ENCODE measurements around the gene ARMH4. TPM values are rescaled to one million over a fixed set of nuclear protein-coding genes. Genes with fewer than 3 reads are reported as not detected.

The ARMH4 gene
- total RNA-seq, 2 donors from 2014 or later: 2.4 to 45.1 TPM

GRCh38 chr14:57963071-57963470, 188.9 kb downstream of the ARMH4 start:
- H3K27me3 ChIP-seq (replicated peaks; ENCODE audit: insufficient read depth): no peaks in the 10 kb centered on the region
- peak; percentile 35 for TF ChIP-seq POLR2AphosphoS5 (IDR thresholded peaks at IDR 0.05)
- no peak for TF ChIP-seq POLR2A (IDR thresholded peaks at IDR 0.05)
- TF ChIP-seq, protein P1, sequence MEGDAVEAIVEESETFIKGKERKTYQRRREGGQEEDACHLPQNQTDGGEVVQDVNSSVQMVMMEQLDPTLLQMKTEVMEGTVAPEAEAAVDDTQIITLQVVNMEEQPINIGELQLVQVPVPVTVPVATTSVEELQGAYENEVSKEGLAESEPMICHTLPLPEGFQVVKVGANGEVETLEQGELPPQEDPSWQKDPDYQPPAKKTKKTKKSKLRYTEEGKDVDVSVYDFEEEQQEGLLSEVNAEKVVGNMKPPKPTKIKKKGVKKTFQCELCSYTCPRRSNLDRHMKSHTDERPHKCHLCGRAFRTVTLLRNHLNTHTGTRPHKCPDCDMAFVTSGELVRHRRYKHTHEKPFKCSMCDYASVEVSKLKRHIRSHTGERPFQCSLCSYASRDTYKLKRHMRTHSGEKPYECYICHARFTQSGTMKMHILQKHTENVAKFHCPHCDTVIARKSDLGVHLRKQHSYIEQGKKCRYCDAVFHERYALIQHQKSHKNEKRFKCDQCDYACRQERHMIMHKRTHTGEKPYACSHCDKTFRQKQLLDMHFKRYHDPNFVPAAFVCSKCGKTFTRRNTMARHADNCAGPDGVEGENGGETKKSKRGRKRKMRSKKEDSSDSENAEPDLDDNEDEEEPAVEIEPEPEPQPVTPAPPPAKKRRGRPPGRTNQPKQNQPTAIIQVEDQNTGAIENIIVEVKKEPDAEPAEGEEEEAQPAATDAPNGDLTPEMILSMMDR (IDR thresholded peaks at IDR 0.05): no peak
- intact Hi-C loops (cut with DNase I): loop anchor here (5.0 kb wide), 2 partner anchors 76 to 109 kb away; no protein-coding TSS in a partner anchor
- 71% methylated on average over 2 of the region's 2 CpGs for WGBS
- no peak overlapping the region for H3K4me3 ChIP-seq
- no peaks in the 10 kb centered on the region for H3K4me1 ChIP-seq (replicated peaks)
- no peak for DNase-seq (ENCODE audit: low spot score)
- H3K27ac ChIP-seq: peak overlapping the region; percentile 33 to 42
- no peaks in the 10 kb centered on the region for H3K9me3 ChIP-seq
- no peaks in the 10 kb centered on the region for H3K36me3 ChIP-seq

DNA sequence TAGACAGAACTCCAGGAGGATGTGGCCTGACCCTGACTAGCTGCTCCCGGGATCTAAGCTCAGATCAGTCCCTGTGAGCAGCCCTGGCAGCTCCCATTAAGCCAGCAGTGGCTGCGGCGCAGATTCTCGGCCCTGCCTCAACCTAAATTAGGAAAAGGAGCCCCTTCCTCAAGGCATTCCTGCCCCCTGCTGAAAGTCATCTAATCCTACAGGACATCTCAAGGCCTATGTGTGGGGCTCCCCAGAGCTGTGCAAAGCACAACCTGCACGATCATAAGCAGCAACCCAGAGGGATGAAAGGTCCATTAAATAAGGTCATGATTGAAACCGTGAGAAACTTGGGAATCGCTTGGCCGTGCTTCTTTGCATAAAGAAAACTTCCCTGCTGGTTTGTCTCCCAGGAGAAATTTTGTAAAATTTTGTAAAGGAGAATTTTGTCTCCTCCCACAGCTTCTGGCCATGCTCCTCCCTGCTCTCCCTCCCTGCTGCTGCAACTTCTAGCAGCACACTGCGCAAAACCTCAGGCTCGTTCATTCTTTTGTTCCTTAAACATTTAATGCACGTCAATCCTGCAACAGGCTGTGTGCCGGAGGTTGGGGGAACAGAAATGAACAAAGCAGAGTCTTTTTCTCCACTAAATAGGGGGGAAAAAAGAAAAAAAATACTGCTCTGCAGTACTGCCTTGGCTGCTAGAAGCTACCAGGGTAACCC, 189.5 kb downstream of the ARMH4 start:
- no peaks in the 10 kb centered on the region for H3K36me3 ChIP-seq
- DNase-seq (ENCODE audit: low spot score): no peak
- H3K27me3 ChIP-seq (replicated peaks; ENCODE audit: insufficient read depth): no peaks in the 10 kb centered on the region
- no peak overlapping the region for H3K4me3 ChIP-seq
- no peaks in the 10 kb centered on the region for H3K9me3 ChIP-seq
- H3K27ac ChIP-seq: peak overlapping the region; percentile 33 to 42
- intact Hi-C loops (cut with DNase I): loop anchor here (5.0 kb wide), 2 partner anchors 75 to 110 kb away; no protein-coding TSS in a partner anchor
- no peak for TF ChIP-seq POLR2A (IDR thresholded peaks at IDR 0.05)
- TF ChIP-seq, protein P1 (IDR thresholded peaks at IDR 0.05): peak in 1 of 4 experiments; percentile 9
- 42% methylated on average over 12 of the region's 12 CpGs for WGBS
- H3K4me1 ChIP-seq (replicated peaks): no peaks in the 10 kb centered on the region

DNA sequence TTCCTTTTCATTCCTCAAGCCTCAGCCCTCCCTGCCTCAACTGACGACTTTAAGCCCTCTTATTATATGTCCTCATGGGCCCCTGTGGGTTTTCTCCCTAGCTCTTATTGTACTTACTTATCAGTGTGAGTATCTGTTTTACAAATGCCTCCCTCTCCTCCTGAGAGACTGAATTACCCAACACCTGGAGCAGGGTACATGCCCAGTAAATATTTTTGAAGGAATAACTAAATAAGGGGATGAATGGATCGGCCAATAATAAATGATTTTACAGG, 190.3 kb downstream of the ARMH4 start:
- H3K4me3 ChIP-seq: no peak overlapping the region
- no peaks in the 10 kb centered on the region for H3K27me3 ChIP-seq (replicated peaks; ENCODE audit: insufficient read depth)
- H3K27ac ChIP-seq: peak overlapping the region; percentile 26 to 33
- no peaks in the 10 kb centered on the region for H3K36me3 ChIP-seq
- TF ChIP-seq, protein P1 (IDR thresholded peaks at IDR 0.05): no peak
- no peak for TF ChIP-seq POLR2A (IDR thresholded peaks at IDR 0.05)
- TF ChIP-seq POLR2AphosphoS5 (IDR thresholded peaks at IDR 0.05): no peak
- no peaks in the 10 kb centered on the region for H3K9me3 ChIP-seq
- no peak for DNase-seq (ENCODE audit: low spot score)
- 30% methylated on average over 2 of the region's 2 CpGs for WGBS
- H3K4me1 ChIP-seq (replicated peaks): no peaks in the 10 kb centered on the region
- intact Hi-C loops (cut with DNase I): loop anchor here (2.0 to 5.0 kb wide), 3 partner anchors 39 to 111 kb away; no protein-coding TSS in a partner anchor

- no peaks in the 10 kb centered on the region for H3K9me3 ChIP-seq
- H3K4me3 ChIP-seq: no peak overlapping the region
- peak overlapping the region; percentile 26 to 33 for H3K27ac ChIP-seq
- no peaks in the 10 kb centered on the region for H3K27me3 ChIP-seq (replicated peaks; ENCODE audit: insufficient read depth)
- no peaks in the 10 kb centered on the region for H3K36me3 ChIP-seq
- DNase-seq (ENCODE audit: low spot score): no peak
- H3K4me1 ChIP-seq (replicated peaks): no peaks in the 10 kb centered on the region
- 55% methylated on average over 16 of the region's 16 CpGs for WGBS
- intact Hi-C loops (cut with DNase I): loop anchor here (2.0 to 5.0 kb wide), 3 partner anchors 40 to 111 kb away; no protein-coding TSS in a partner anchor
- no peak for TF ChIP-seq POLR2A (IDR thresholded peaks at IDR 0.05)
- TF ChIP-seq, protein P1 (IDR thresholded peaks at IDR 0.05): no peak
Observed at GRCh38 chr14:57960946-57961785, 190.8 kb downstream of the ARMH4 start.

All from prostate gland (tissue), 2 donors.